OCI-M2 (cell line): ENCODE measurements around the gene APC2.

Experiments used
- DNase-seq: peaks from one replicate; lab custom pipeline; 2025; ENCODE audit not compliant: unreplicated experiment; lab: John Stamatoyannopoulos, UW

APC2 gene

GRCh38 chr19:1445185-1445931 is 4.6 kb upstream of the APC2 start:
- no peak for DNase-seq

DNA sequence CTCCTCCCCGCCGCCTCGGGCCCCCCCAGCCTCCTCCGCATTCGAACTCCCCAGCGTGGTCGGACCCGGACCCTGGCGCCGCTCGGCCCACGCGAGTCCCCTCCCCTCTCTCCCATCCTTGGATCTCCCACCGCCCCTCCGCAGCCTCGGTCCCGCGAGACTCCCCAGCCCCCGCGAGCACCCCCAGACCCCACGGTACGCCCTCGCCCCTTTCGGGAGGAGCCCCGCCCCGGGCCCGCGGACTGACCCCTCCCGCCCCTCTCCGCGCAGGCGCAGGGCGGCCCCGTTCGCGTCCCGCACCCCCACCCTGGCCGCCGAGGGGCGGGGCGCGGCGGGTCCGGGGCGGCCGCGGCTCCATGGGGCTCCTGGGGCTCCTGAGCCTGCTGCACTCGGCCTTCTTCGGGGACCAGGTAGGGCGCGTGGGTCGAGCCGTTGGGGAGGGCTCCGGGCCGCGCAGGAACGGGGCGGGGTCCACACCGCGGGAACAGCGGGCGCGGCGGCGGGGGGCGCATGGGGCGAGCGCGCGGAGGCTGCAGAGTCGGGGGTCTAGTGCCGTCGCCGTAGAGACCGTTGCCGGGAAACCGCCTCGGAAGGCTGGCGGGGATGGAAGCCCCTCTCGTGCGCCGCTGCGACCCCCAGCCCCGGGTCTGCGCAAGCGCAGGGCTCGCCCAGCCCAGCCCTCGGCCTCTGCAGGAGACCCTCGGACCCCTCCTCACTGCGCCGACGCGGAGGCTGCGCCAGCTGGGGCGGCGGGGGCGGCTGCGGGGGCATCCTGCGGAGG is 3.8 kb upstream of the APC2 start:
- no peak for DNase-seq

DNA sequence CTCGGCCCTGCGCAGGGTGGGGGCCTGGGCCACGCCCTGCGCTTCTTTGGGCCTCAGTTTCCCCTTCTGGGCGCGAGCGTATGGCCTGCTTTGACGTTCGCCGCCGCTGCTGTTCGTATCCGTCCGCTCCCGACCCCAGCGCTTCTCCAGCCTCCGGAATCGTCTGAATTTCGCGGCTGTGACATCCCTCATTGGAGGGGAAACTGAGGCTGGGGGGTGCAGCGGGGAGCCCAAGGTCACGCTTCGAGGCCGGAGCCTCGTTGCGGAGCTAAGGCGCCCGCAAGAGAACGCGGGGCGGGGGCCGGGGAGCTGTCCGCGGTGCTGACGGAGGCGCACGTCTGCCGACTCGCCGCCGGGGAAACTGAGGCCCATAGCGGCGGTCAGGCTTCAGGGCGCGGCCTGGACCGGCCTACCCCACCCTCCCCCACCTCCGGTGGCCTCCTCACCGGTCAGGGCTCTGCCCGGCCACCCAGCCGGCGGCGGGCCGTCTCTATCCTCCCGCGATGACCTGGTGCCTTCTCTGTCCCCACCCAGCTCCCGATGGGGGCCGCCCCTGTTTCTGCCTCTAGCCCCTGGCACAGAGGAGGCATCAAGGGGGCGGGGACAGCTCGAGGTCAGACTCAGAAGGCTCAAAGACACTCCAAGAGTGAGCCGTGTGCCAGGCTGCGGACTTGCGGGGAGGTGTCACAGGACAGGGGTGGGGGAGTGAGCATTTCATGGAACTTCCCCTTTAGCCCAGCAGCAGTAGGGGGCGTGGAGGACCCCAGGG is 3.0 kb upstream of the APC2 start:
- no peak for DNase-seq

DNA sequence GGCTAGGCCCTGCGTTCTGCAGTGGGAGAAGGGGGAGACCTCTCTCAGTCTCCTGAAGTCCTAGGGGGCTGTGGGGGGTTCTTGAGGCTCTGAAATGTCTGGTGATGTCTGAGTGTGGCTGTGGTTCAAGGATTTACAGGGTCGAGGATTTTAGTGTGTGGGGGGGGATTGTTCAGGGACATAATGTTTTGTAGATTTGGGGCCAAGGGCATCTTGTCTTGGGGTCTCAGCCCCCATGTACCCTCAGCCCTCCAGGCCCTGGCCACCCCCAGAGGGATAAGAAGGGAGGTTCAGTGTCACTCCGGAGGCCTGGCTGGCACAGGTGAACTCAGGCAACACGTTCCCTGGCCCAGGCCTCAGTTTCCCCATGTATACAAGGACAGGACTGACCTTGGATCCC is 2.4 kb upstream of the APC2 start:
- DNase-seq, result no peak

GRCh38 chr19:1447944-1448343 is 2.0 kb upstream of the APC2 start:
- no peak for DNase-seq

- DNase-seq, result no peak
Measured at GRCh38 chr19:1450735-1451731, 1.1 kb downstream of the APC2 start.

- no peak for DNase-seq
Measured at GRCh38 chr19:1451916-1452801, 2.2 kb downstream of the APC2 start.

DNA sequence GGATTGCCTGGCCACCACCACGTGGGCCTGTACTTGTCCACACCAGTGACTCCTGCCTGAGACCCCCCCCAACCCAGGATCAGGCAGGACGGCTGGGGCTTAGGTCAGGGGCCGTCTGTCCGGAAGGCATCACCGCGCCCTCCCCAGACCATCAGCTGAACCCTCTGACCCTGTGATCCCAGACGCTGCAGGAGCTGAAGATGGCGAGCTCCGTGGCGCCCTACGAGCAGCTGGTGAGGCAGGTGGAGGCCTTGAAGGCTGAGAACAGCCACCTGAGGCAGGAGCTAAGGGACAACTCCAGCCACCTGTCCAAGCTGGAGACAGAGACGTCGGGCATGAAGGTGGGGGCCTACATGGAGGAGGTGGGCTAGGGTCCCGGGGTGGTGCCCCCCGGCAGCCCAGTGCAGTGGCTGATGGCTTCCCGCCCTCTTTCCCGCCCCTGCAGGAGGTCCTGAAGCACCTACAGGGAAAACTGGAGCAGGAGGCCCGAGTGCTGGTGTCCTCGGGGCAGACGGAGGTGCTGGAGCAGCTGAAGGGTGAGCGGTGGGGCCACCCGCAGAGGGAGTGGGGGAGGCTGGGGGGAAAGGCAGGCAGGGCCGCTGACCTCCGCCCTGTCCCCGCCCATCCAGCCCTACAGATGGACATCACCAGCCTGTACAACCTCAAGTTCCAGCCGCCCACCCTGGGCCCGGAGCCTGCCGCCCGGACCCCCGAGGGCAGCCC is 3.0 kb downstream of the APC2 start:
- no peak for DNase-seq

DNA sequence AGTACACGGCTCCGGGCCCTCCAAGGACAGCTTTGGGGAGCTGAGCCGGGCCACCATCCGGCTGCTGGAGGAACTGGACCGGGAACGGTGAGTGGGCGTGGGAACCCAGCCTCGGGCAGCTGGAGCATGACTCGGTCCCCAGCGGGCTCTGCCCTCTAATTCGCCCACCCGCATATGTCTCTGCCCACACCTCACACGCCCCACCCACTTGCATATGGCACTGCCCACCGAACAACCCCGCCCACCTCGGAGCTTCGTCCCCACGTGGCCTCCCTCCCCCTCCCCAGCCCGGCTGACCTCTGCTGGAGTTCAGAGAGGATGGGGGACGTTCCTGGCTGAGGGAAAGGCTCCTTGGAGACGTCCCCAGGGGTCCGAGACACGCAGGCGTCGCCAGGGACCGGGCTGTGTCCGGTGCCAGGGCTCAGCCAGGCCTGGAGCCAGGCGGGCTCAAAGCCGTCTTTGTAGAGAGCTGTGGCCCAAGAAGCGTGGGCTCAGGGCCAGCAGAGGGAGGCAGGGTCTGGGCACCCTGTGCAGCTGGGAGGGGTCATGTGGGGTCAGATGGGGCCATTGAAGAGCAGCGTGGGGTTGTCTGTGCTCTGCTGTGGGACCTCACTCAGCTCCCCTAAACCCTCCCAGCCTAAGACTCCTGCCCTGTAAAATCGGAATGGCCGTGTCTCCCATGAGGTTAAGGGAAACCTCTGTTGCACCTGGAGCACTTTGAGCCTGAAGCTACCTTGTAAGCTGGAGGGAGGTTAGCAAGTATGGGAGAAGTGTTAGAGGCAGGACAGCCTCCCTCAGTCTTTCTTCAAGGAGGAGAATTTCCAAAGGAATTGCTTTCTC is 3.8 kb downstream of the APC2 start:
- no peak for DNase-seq

GRCh38 chr19:1455002-1455335 is 5.0 kb downstream of the APC2 start:
- DNase-seq, result no peak

GRCh38 chr19:1455336-1456120 is 5.6 kb downstream of the APC2 start:
- DNase-seq, result no peak

GRCh38 chr19:1456121-1456900 is 6.4 kb downstream of the APC2 start:
- no peak for DNase-seq

DNA sequence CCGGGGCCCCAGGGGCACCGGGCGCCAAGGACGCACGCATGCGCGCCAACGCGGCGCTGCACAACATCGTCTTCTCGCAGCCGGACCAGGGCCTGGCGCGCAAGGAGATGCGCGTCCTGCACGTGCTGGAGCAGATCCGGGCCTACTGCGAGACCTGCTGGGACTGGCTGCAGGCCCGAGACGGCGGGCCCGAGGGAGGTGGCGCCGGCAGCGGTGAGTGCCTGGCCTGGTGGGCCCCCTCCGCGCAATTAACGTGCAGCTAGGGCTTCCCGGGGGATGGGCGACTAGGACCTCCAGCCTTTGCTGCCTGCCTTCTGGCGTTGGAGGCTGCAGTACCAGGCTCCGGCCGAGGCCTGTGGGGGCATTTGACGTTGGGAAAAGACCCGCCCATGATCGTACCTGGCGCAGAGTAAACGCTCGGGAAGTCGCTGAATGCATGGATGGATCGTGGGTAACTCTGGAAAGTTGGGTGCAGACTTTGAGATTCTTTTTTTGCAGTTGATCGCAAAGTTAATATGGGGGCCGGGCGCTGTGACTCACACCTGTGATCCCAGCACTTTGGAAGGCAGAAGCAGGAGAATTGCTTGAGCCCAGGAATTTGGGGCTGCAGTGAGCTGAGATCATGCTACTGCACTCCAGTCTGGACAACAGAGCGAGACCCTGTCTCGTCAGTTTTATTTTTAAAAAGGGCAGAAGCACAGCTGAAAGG is 7.3 kb downstream of the APC2 start:
- DNase-seq, result no peak

DNA sequence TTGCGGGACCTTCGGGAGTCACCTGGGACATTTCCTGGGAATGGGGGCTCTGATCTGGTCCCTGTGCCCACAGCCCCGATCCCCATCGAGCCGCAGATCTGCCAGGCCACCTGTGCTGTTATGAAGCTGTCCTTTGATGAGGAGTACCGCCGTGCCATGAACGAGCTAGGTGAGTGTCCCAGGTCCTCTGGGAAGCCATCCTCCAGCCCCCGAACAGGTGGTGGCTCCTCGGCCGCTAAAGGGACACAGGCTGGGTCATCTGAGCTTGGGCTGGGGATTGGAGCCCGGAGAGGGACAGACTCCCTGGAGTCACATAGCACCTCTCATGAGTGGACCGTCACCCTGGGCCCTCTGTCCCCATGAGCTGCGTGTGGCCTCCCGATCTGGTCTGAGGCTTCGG is 8.0 kb downstream of the APC2 start:
- DNase-seq, result no peak

DNA sequence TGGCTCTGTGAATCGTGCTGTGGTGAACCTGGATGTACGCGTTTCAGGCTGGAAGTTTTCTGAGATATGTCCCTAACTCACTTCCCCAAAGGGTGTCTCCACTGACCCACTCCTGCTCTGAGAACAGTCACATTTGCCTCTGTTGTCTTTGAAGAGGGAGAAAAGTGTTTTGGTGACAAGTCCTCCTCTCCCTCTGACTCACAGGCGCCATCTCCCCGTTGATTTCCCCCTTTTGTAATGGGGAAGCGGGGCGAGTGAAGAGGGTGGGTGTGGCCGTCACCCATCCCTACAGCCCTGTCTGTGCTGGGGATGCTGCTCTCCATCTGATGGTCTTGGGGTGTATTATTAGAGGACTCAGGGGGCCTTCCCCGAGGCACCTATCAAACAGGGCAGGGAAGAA is 9.6 kb downstream of the APC2 start:
- DNase-seq, result no peak
